IMR-90 (cell line): ENCODE results near the gene CHPF. TPM values are rescaled to one million over a fixed set of nuclear protein-coding genes. Genes with fewer than 3 reads are reported as not detected.
A peak's percentile ranks its signal among the peaks of the same experiment; 100 is the strongest.

Source experiments
- ATAC-seq: fragments of 200-7000 bp; cut with Tn5 transposase; 2 replicates; pipeline ENCODE4 v1.9.1; 2020; ENCODE audit warnings: low read depth, mild to moderate bottlenecking, moderate library complexity
- BruUV-seq: library from RNA; stranded (reverse); fragments of 400-500 nt; replicated peaks from 2 replicates; lab custom pipeline; 2021; lab: Mats Ljungman, UMichigan
- CTCF ChIA-PET: fragments of 300-600 bp; formaldehyde crosslinking; extraction: SDS; loops from one replicate; lab custom pipeline; 2021; ENCODE audit warnings: antibody characterized with exemption; lab: Yijun Ruan, JAX
- POLR2A ChIA-PET: fragments of 300-600 bp; sonication (Branson Sonifier 250); formaldehyde crosslinking; loops from one replicate; lab custom pipeline; 2022; ENCODE audit warnings: antibody characterized with exemption; ENCODE audit not compliant: unreplicated experiment; lab: Charles Lee
- DNase-seq: peaks from one replicate; pipeline ENCODE4 v3.0.0; 2013
- H2AFZ ChIP-seq: replicated peaks from 2 replicates; pipeline ENCODE3; 2013; ENCODE audit warnings: low read length, mild to moderate bottlenecking; ENCODE audit not compliant: poor library complexity
- H2AK5ac ChIP-seq: 2 replicates; pipeline ENCODE4 v1.6.1; 2013; ENCODE audit warnings: low read depth, low read length, inconsistent platforms
- H2AK9ac ChIP-seq: replicated peaks from 2 replicates; pipeline ENCODE3; 2013; ENCODE audit warnings: mild to moderate bottlenecking, low read depth, low read length, moderate library complexity; ENCODE audit not compliant: poor library complexity
- H2BK120ac ChIP-seq: 2 replicates; pipeline ENCODE4 v1.6.1; 2013; ENCODE audit warnings: low read depth, low read length, inconsistent platforms
- H2BK15ac ChIP-seq: 3 replicates; pipeline ENCODE4 v1.6.1; 2013; ENCODE audit warnings: low read depth, low read length, inconsistent platforms
- H2BK20ac ChIP-seq: 2 replicates; pipeline ENCODE4 v1.6.1; 2013; ENCODE audit warnings: low read depth, mild to moderate bottlenecking, inconsistent platforms, low read length, moderate library complexity
- H2BK5ac ChIP-seq: 2 replicates; pipeline ENCODE4 v1.6.1; 2013; ENCODE audit warnings: mild to moderate bottlenecking, low read depth, low read length, inconsistent platforms; ENCODE audit not compliant: poor library complexity, severe bottlenecking
- H3K14ac ChIP-seq: replicated peaks from 2 replicates; pipeline ENCODE4 v1.6.1; 2013; ENCODE audit warnings: low read depth, low read length, inconsistent platforms
- H3K18ac ChIP-seq: 2 replicates; pipeline ENCODE4 v1.6.1; 2013; ENCODE audit warnings: low read depth, low read length, control low read depth
- H3K23ac ChIP-seq: 2 replicates; pipeline ENCODE4 v1.6.1; 2013; ENCODE audit warnings: low read depth, low read length, inconsistent platforms
- H3K27ac ChIP-seq: 2 replicates; pipeline ENCODE4 v1.5.1; 2013; ENCODE audit warnings: mild to moderate bottlenecking, control low read depth, low read length; ENCODE audit not compliant: insufficient read depth
- H3K27me3 ChIP-seq: 2 replicates; pipeline ENCODE4 v1.6.1; 2013; ENCODE audit warnings: low read length; ENCODE audit not compliant: control insufficient read depth, insufficient read depth
- H3K36me3 ChIP-seq: 2 replicates; pipeline ENCODE4 v1.6.1; 2013; ENCODE audit warnings: low read length, mixed read lengths; ENCODE audit not compliant: control insufficient read depth, insufficient read depth
- H3K4ac ChIP-seq: 2 replicates; pipeline ENCODE4 v1.6.1; 2013; ENCODE audit warnings: low read depth, low read length, inconsistent platforms
- H3K4me1 ChIP-seq: 2 replicates; pipeline ENCODE4 v1.6.1; 2013; ENCODE audit warnings: low read length, mixed read lengths; ENCODE audit not compliant: control insufficient read depth, insufficient read depth
- H3K4me2 ChIP-seq: 2 replicates; pipeline ENCODE4 v1.6.1; 2013; ENCODE audit warnings: low read depth, mild to moderate bottlenecking, control low read depth, low read length, moderate library complexity
- H3K4me3 ChIP-seq: 2 replicates; pipeline ENCODE4 v1.5.1; 2013; ENCODE audit warnings: low read depth, mild to moderate bottlenecking, control low read depth, low read length, moderate library complexity; ENCODE audit not compliant: insufficient read depth
- H3K56ac ChIP-seq: 2 replicates; pipeline ENCODE4 v1.6.1; 2013; ENCODE audit warnings: low read length, inconsistent platforms; ENCODE audit not compliant: insufficient read depth; ENCODE audit errors: extremely low read depth
- H3K79me1 ChIP-seq, 2 experiments: 2 replicates each; pipeline ENCODE4 v1.6.1; 2013; ENCODE audit warnings: low read length in 2 of 2, inconsistent platforms in 1 of 2, low read depth in 1 of 2
- H3K9ac ChIP-seq: 2 replicates; pipeline ENCODE4 v1.6.1; 2013; ENCODE audit warnings: low read depth, low read length, control low read depth
- H3K9me1 ChIP-seq: 2 replicates; pipeline ENCODE4 v1.6.1; 2013; ENCODE audit warnings: low read length, inconsistent platforms; ENCODE audit not compliant: insufficient read depth
- H3K9me3 ChIP-seq: 2 replicates; pipeline ENCODE4 v1.6.1; 2013; ENCODE audit warnings: low read length; ENCODE audit not compliant: control insufficient read depth, insufficient read depth
- H4K20me1 ChIP-seq: 2 replicates; pipeline ENCODE4 v1.6.1; 2013; ENCODE audit warnings: low read length, inconsistent platforms; ENCODE audit not compliant: insufficient read depth
- H4K5ac ChIP-seq: 2 replicates; pipeline ENCODE4 v1.6.1; 2013; ENCODE audit warnings: mild to moderate bottlenecking, low read depth, low read length, control low read depth
- H4K8ac ChIP-seq, 2 experiments: 2 replicates each; pipeline ENCODE4 v1.6.1; 2013; ENCODE audit warnings: low read depth in 2 of 2, low read length in 2 of 2, control low read depth in 1 of 2, inconsistent platforms in 1 of 2
- H4K91ac ChIP-seq: 2 replicates; pipeline ENCODE4 v1.6.1; 2013; ENCODE audit warnings: low read depth, low read length, inconsistent platforms; ENCODE audit not compliant: insufficient read depth
- BHLHE40 ChIP-seq: fragments of 150-350 bp; IDR thresholded peaks from 2 replicates; pipeline ENCODE4 v1.6.1; 2016; ENCODE audit warnings: mild to moderate bottlenecking, low read depth, low read length
- CTCF ChIP-seq: conservative IDR thresholded peaks from 2 replicates; pipeline ENCODE4 v1.5.1; 2012; ENCODE audit warnings: mild to moderate bottlenecking, low read depth, low read length, improper control_type of control experiment
- FOS ChIP-seq: fragments of 150-350 bp; IDR thresholded peaks from 2 replicates; pipeline ENCODE4 v1.6.1; 2016; ENCODE audit warnings: low read depth, low read length
- MAZ ChIP-seq: IDR thresholded peaks from 2 replicates; pipeline ENCODE4 v1.6.1; 2012; ENCODE audit warnings: low read depth, mild to moderate bottlenecking, low read length, improper control_type of control experiment, moderate library complexity, borderline replicate concordance
- RAD21 ChIP-seq: IDR thresholded peaks from 2 replicates; pipeline ENCODE4 v1.6.1; 2012; ENCODE audit warnings: low read length, improper control_type of control experiment
- WGBS, 2 experiments: methylation state at CpG; one replicate each; pipeline versions ENCODE4 v1.1.5 to v1.1.7; 2013; ENCODE audit warnings: missing lambda C conversion rate in 2 of 2; ENCODE audit not compliant: insufficient read length in 1 of 2; ENCODE audit errors: extremely low coverage in 2 of 2; 5-methylcytosine and 5-hydroxymethylcytosine counted together
- dilution Hi-C: fragments of 300-500 bp; cut with HindIII; formaldehyde crosslinking; loops from one replicate; pipeline ENCODE4 v1.14.3; 2018; ENCODE audit warnings: low sequenced_read_pairs; ENCODE audit not compliant: unreplicated experiment
- in situ Hi-C: fragments of 300-500 bp; cut with MboI; formaldehyde crosslinking; loops from 3 replicates; pipeline ENCODE4 v1.14.3; 2019; ENCODE audit warnings: low sequenced_read_pairs, inconsistent platforms, mixed read lengths
- intact Hi-C: fragments of 100-400 bp; cut with micrococcal nuclease; formaldehyde crosslinking; loops from 2 replicates; pipeline ENCODE4 v1.10.0; 2022
- polyA plus RNA-seq, 3 experiments: library from polyadenylated mRNA; depleted of rRNA; stranded (reverse); fragments of >200 nt; gene quantifications; 2 replicates each; pipeline ENCODE4 v1.2.3, GENCODE V29; 2012; ENCODE audit warnings: low replicate concordance in 1 of 3
- total RNA-seq: library from RNA; depleted of rRNA; stranded (reverse); fragments of >200 nt; gene quantifications from 2 replicates; pipeline ENCODE4 v1.2.3, GENCODE V29; 2012

The CHPF gene
- total and polyA plus RNA-seq, 2 of the 4 experiments (the other 2 are of a cell fraction): 24.0 to 115 TPM

GRCh38 chr2:219522111-219523030 is 21.2 kb downstream of the CHPF start:
- Histone ChIP-seq H3K4me2 (peak overlapping the region; percentile 50), H3K9me3 (no peaks in the 10 kb centered on the region), H3K56ac (no peak overlapping the region), H2BK5ac (peak overlapping the region; percentile 73), H3K9ac (no peak overlapping the region), H2BK20ac (peak overlapping the region; percentile 27; the same call in 1 of the 2 replicates), H3K9me1 (no peaks in the 10 kb centered on the region), H2BK15ac (no peak overlapping the region), H3K4me1 (peaks cover 16% of the 10 kb centered on the region), H3K27ac (peak overlapping the region; percentile 26), H3K14ac (peak overlapping the region; percentile 59; the same call in 1 of the 2 replicates), H2AK9ac (peak overlapping the region; percentile 87), H4K8ac (peak overlapping the region; percentile 22 to 55; a peak in 3 of 4 replicates), H3K27me3 (peaks cover 34% of the 10 kb centered on the region), H2AFZ (peak overlapping the region; percentile 88), H3K4me3 (no peak overlapping the region), H3K23ac (no peak overlapping the region), H4K5ac (peak overlapping the region; percentile 46; the same call in 1 of the 2 replicates), H3K18ac (0 out of 2 replicates have a peak overlapping the region, but pooled peaks have one; percentile 8), H3K4ac (peak overlapping the region; percentile 76), H4K91ac (peak overlapping the region; percentile 57), H3K36me3 (no peaks in the 10 kb centered on the region), H3K79me1 (no peaks in the 10 kb centered on the region), H2BK120ac (peak overlapping the region; percentile 71; the same call in 1 of the 2 replicates), H2AK5ac (no peak overlapping the region), H4K20me1 (no peaks in the 10 kb centered on the region; the same call in 1 of the 2 replicates)
- intact Hi-C loops (loop anchor here (5.0 kb wide), 1 partner anchor 65 kb away; no protein-coding TSS in a partner anchor), dilution Hi-C loops (no loop called here), in situ Hi-C loops (no loop called here)
- POLR2A ChIA-PET: no interaction called here
- WGBS, 2 experiments: 10% methylated on average over 13 of the region's 70 CpGs; no CpG with 5 or more reads in 1 of the 2 experiments
- ATAC-seq: peak; percentile 53
- CTCF ChIA-PET: interaction anchor here (0.6 to 2.9 kb wide), 5 partner anchors 8 to 120 kb away, joined by 3 to 17 read pairs (median 9); a partner anchor contains a TSS
- DNase-seq: peak; percentile 64
- BruUV-seq: no TSS peak
- TF ChIP-seq MAZ (0 out of 2 replicates have a peak, but pooled peaks have one; percentile 27), BHLHE40 (peak; percentile 76), FOS (0 out of 2 replicates have a peak, but pooled peaks have one; percentile 26), RAD21 (no peak), CTCF (no peak)
